ENCODE measurements around the gene LANCL3.

DNA sequence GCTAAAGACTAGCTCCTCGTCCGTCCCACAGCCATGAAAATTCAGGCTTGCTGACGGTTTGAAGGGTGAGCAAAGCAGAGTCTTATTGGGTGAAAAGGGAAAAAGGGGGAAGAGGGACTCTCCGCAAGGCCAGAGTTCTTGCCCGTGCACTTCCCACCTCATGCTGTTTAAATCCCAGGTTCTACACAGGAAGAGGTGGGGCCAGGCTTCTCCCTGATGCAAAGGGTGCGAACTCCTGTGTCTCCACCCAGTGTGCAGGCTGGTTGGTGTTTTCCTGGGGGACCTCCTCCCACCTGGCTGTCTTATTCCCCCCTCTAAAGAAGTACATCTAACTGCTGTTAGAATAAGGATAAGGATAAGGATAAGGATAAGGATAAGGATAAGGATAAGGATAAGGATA lies 18.0 kb upstream of the LANCL3 start:
- TF ChIP-seq, protein P1, sequence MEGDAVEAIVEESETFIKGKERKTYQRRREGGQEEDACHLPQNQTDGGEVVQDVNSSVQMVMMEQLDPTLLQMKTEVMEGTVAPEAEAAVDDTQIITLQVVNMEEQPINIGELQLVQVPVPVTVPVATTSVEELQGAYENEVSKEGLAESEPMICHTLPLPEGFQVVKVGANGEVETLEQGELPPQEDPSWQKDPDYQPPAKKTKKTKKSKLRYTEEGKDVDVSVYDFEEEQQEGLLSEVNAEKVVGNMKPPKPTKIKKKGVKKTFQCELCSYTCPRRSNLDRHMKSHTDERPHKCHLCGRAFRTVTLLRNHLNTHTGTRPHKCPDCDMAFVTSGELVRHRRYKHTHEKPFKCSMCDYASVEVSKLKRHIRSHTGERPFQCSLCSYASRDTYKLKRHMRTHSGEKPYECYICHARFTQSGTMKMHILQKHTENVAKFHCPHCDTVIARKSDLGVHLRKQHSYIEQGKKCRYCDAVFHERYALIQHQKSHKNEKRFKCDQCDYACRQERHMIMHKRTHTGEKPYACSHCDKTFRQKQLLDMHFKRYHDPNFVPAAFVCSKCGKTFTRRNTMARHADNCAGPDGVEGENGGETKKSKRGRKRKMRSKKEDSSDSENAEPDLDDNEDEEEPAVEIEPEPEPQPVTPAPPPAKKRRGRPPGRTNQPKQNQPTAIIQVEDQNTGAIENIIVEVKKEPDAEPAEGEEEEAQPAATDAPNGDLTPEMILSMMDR (conservative IDR thresholded peaks at IDR 0.05; ENCODE audit: low read length), result no peak
- no peak for TF ChIP-seq EZH2phosphoT487 (IDR thresholded peaks at IDR 0.05; ENCODE audit: borderline replicate concordance)
